NCI-H1048 (cell line): ENCODE measurements around the gene PRICKLE4.
"Not testable (repeated sequence)": the region's sequence is repeated elsewhere in the genome, so short reads cannot be mapped to it uniquely, and the experiment has no call there.

Experiments
- DNase-seq: peaks from one replicate; lab custom pipeline; 2025; lab: John Stamatoyannopoulos, UW

The PRICKLE4 gene

DNA sequence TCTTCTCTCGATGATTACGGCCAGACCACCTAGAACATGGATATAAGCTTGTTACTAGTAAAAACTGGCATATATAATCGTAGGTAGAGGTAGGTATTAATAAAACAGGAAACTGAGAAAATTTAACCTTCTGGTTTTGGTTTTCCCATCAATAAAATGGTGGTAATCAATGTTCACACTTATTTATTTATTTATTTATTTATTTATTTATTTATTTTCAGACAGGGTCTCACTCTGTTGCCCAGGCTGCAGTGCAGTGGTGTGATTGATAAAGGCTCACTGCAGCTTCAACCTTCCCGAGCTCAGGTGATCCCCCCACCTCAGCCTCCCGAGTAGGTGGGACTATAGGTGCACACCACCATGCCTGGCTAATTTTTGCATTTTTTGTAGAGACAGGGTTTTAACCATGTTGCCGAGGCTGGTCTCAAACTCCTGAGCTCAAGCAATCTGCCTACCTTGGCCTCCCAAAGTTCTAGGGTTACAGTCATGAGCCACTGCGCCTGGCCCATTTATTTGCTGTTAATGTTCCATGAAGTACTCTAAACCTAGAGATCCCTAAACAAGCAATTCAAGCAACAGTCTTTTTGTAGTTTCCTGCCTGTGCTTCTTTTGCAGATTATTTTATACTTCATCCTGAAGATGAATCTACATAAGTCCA lies 18.4 kb downstream of the PRICKLE4 start:
- DNase-seq = no peak

DNA sequence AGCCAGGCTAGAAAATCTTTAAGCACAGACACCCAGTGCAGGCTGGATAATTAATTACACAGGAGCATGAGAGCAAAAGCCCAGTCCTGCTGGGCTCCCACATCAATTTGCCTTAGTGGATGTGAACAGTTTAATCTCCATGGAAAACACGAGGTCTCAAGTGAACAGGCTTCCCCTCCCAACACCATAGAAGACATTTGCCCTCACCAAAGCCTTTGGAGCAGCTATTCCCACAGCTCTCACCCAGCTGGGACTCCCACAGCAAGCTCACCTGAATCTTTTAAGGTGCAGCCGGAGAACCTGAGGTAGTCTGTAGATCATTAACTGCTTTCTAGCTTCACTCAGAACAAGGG lies 19.0 kb downstream of the PRICKLE4 start:
- DNase-seq = no peak

DNA sequence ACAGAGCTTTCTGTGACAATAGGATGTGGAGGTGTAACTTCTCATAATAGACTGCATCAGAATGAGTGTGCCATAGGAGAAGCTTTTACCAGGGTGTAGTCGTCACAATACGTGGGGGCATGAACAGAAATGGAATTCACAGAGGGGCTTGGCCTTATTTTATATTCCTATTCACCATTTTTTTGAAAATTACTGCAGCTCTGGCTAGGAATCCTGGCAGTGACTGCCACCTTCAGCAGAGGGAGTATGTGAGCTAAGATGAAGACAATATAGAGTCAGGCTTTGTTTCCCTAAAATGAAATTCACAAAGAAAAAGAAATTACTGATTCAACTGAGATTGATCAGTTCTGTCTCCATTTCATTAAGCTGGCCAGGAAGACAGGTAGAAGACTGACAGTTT lies 20.8 kb downstream of the PRICKLE4 start:
- DNase-seq = no peak

DNA sequence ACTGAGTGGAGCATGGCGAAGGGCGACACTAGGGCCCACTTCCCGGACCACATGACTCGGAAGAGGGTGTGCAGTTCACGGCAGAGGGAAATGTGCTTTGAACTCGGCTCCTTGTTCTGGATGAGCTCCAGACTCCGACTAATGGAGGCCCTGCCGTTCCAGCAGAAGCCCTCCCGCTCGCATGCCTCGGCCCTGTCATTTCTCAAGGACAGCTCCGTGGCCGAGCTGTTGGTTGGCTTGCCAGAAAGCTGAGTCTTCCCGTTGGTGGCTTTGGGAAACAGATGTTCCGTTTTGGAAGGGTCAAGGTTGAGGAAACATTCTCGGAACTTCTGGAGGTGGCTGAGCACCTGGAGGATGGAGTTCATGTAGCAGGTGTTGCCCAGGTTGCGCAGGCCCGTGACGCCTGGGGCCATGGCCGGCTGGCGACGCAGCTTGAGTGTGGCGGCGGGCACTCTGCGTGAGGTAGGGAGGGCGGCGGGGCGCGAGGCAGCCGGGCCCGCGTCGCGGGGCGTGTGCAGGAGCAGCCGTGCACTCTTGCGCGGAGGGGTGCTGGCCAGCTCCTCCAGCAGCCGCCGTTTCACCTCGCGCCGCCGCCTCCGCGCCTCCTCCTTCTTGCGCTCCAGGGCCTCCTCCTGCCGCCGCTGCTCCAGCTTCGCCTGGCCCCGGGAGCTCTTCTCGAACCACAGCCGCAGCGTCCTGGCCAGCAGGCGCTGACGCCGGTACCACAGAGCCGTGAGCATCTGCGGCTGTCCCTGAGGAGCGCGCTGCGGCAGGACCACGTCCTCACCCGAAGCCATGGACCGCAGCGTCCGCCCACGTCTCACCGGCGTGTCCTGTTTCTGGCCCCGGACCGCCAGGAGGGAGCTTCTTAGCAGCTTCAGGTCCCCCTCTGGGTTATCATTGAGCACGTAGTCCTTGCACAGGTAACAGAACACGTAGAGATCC lies 25.5 kb downstream of the PRICKLE4 start:
- DNase-seq = no peak

DNA sequence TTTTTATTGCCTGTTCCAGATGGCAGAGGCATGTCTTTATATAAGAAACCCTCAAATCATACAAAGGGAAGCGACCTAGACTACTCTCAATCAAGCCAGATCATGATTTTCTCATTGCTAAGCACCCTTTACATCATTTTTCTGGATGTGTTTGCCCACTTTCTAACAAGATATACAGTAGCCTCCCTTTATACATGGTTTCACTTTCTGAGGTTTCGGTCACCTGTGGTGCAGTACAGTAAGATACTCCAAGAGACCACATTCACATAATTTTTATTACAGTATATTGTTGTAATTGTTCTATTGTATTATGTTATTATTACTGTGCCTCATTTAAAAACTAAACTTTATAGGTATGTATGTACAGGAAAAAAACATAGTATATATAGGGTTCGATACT lies 30.5 kb downstream of the PRICKLE4 start:
- DNase-seq = no peak

DNA sequence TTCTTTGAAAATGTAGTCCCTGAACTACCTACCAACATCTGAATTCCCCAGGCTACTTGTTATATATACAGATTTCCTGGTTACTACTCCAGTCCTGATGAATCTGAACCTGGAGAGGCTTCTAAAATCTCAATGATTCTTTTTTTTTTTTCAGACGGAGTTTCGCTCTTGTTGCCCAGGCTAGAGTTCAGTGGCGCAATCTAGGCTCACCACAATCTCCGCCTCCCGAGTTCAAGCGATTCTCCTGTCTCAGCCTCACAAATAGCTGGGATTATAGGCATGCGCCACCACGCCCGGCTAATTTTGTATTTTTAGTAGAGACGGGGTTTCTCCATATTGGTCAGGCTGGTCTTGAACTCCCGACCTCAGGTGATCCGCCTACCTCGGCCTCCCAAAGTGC lies 31.4 kb downstream of the PRICKLE4 start:
- DNase-seq = not testable (repeated sequence)

DNA sequence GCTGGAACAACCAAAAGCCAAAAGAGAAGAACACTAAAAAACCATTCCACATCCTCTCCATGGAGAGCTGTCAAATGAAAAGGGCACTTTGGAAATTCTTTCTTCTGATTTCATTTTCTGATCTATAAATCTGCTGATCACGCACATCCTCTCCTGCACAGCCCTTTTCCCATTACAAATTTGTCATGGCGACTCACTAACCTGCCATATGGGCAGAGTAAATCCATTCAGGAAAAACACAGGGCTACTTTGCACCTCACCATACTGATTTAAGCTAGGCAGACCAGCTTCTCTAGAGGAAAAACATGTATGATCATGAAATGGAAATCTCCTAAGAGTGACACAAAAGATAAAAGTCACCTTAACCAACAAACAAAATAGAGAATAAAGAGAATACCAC lies 32.9 kb downstream of the PRICKLE4 start:
- no peak for DNase-seq

DNA sequence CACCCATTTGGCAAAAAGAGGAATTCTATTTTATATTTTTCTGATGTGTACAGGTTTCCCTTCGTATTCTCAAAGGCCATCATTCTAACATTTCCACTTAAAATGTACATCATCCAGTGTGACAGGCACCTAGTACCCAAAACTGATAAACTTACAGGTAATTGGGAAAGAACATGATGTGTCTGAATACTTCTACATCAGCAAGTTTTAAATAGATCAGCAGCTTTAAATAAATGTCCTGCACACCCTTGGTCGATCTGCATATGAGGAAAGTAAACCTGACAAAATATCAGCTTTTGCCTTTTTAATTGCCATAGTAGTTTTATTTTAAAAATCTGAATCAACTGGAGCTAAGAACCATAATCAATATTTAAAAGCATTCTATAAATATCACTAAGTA lies 33.4 kb downstream of the PRICKLE4 start:
- DNase-seq = no peak

DNA sequence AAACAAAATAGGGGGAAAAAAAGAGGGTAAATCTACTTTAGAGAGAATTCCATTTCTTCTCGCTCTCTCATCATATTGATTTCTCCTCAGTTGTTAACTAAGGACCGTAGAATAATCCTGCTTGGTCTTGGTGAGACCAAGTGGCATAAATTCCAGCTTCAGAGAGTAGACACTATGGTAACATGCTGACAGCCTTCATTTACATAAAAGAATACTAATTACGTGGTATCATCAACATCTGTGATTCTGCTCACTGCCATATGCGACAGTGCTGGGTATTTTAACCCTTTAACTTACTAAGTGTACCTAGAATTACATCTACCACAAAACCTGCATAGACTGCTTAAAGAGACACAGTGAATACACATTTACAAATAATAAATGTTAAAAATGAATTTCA lies 34.0 kb downstream of the PRICKLE4 start:
- DNase-seq = no peak

DNA sequence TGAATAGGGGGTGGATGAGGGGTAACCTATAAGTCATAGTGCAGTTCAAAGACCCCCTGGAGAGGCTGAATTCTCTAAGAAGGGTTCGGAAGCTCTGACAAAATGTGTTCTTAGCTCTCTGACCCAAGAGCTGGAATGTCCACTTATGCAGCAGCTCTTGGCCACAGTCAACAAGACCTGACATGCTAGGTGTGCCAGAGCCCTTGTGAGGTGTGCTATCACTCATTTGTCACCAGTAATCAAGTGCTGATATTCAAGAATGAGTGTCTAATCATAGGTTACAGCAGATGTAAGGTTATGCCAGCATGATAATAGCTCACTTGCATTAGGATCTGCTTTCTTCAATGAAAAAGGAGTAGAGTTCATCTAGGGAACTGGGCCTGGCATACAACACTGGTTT lies 35.0 kb downstream of the PRICKLE4 start:
- DNase-seq = no peak

DNA sequence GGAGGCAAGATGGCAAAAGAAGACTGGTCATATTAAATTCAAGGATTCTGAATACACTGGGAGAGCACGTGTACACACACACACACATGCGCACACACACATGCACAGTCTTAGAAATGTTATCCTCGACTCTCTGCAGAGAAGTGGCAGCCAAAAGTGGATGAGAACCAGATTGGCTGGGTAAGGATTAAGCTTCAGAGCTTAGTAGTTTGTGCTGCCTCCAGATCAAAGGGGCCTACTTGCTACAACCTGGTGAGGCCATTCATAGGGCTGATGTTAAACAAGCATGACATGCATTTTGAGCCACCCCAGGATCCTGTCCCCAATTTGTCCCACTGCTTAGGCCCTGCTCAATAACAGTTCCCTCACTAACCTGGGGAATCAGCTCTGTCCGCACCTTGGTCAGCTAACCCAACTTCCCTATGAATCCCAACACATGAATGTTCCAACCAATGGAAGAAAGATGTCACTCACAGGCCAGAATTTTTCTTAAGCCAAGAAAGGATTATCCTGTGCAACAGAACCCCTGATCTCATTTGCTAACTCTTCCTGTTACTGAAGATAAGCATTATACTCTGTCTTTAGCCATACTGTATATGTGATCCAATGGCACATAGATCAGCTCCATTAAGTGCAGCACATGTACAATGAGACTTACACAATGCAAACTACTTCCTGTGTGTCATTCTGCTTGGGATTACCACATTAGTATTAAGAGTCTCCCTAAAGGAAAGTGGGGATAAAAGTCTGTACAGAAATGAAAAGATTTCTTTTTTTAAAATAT lies 37.9 kb downstream of the PRICKLE4 start:
- DNase-seq = no peak

DNA sequence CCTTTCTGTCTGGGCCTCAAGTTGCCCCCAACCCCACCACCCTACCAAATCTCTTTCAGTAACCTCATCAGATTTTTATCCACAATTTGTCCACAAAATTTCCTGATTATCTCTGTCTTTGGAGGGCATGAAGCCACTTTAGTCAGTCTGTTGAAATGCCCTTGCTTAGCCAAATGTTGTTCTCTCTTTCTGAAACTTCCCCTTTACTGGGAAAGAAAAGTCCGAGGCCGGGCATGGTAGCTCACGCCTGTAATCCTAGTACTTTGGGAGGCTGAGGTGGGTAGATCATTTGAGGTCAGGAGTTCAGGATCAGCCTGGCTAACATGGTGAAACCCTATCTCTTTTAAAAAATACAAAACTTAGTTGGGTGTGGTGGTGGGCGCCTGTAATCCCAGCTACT lies 40.7 kb downstream of the PRICKLE4 start:
- no peak for DNase-seq

DNA sequence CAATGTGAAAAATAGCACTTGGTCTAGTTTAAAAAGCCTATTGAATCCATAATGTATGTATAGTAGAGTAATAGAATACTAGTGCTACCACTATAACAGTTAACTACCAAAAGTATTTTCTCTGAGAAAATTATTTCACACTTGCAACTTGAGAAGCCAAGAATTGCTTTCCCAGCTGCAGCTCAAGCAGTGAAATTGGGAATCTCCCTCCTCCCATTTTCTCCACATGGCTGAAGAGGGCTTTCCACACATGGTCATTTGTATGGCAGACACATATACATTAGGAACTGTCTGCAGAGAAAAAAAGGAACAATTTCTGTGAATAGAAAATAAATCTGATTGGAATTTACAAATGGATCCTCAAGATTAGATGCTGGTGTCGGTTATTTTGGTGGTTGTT lies 41.4 kb downstream of the PRICKLE4 start:
- DNase-seq = no peak

DNA sequence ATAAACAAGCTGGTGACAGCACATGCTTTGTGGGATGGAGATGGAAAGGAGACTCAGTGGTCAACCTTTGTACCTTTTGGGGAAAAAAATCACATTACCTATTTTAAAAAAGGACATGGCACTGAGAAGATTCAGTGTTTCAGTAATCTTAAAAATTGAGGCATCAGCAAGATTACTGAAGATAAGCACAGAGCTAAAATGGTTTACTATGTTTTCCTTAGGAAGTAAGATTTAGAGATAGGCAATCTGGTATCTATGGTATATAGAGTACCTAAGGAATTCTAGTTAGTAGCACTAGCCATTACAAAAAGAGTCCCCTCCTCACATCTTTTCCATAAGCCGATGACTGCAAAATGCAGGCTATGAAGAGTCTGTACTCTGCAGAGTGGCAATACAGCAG lies 42.6 kb downstream of the PRICKLE4 start:
- no peak for DNase-seq

DNA sequence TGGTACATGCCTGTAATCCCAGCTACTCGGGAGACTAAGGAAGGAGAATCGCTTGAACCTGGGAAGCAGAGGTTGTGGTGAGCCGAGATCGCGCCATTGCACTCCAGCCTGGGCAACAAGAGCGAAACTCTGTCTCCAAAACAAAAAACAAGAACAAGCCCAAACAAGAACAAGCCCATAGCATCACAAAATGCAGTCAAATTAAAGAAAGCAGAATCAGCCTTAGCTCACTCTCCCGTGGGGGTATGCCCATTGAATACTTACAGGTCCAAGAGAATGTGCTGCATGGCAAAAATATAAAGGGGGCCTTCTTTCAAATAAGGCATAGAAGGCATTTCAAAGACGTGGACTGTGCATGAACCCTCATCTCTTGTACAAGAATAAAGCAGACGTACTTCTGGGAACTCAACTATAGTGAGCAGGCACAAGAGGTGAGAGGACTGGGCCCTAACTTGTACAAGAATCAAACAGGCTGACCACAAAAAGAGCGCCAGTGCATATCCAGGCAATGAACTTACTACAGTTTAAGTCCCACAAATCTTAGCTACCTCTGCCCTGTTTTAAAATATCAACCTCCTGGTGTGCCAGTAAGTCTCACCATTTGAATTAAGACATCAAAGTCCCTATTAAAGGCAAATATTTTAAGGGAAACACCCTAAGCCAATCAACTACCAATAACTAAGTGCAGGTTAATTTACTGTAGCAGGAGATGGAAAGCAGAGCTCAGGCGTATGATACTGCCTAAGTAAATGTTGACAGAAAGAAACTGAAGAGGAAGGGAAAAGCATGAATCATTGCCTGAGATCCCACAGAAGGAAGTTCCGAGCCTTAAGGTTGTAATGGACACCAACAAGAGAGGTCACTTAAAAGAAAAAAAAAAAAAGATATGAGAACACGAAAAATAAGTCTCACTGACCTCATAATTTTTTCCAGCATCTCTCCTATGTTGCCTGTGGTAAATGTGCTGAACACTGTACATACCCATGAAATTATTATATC lies 44.3 kb downstream of the PRICKLE4 start:
- DNase-seq = no peak

DNA sequence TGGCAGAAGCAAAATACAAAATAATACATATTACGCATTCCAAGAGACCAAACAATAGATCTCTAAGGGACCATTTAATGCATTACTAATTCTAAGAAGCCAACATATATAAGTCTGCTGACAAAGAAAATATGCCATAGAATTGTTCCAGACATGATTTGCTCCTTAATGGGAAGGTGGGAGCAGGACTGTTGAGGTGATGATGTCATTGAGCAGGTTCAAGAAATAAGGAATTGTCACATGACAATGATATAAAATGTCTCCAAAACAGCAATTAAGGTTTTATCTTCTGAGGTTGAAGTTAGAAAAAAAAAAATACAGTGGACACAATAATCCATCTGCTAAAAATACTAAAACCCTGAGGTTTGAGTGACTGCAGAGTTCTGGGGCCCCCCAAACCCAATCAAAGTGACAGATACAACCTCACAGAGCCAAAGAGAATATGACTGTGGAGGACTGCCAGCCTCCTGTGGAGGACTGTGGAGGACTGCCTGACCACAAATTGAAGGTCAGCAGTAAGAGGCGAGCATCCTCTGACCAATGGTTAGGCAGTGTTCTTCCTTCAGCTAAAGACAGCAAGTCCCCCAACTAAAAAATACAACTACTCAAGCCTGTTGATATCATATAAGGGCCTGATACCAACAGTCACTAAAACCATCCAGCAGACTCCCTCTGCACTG lies 45.9 kb downstream of the PRICKLE4 start:
- DNase-seq = no peak

DNA sequence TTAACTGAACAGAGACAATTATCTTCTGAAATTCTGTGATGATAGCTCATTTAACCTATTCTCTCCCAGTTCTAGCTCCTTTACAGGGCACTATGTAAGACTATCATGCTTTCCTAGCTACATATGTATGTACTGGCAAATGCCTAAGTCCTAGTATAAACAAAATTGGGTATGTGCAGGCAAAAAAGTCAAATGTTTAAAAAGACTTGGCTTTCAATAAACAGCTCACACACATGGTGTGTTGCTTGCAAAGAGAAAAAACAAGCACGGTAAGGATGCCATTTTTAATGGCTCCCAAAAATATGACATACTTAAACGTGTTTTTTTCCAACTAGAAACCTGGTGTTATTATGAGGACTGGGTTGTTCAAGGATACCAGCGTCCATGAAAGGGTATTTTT lies 51.7 kb downstream of the PRICKLE4 start:
- DNase-seq = no peak

DNA sequence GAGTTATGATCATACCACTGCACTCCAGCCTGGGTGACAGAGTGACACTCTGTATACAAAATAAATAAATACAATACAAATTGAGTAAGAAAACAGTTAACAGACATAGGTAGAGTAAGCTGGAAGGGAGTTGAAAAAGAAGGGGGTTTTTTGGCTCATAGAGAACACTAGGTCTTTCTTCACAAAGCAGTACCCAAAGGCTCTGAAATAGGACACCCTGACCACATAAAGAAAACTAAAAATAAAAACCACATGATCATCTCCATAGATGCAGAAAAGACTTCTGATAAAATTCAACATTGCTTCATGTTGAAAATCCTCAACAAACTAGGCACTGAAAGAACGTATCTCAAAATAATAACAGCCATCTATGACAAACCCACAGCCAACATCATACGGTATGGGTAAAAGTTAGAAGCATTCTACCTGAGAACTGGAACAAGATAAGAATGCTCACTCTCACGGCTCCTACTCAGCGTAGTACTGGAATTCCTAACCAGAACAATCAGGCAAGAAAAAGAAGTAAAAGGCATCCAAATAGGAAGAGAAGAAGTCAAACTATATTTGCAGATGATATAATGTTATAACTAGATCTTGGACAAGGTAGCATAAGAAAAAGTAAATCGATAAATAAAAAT lies 55.6 kb downstream of the PRICKLE4 start:
- DNase-seq = no peak

DNA sequence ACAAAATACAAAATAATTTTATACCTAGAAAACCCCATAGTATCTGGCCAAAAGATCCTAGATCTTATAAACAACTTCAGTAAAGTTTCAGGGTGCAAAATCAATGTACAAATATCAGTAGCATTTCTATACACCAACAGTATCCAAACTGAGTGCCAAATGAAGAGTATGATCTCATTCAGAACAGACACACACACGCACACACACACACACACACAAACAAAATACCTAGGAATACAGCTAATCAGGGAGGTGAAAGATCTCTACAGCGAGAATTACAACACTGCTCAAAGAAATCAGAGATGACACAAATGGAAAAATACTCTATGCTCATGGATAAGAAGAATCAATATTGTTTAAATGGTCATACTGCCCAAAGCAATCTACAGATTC lies 56.1 kb downstream of the PRICKLE4 start:
- DNase-seq = no peak
